ENCODE results near the gene RNF20. TPM values are rescaled to one million over a fixed set of nuclear protein-coding genes. Genes with fewer than 3 reads are reported as not detected.

Gene RNF20
- total RNA-seq, 4 donors from 2014 or later: 9.0 to 21.0 (median 13.9) TPM

DNA sequence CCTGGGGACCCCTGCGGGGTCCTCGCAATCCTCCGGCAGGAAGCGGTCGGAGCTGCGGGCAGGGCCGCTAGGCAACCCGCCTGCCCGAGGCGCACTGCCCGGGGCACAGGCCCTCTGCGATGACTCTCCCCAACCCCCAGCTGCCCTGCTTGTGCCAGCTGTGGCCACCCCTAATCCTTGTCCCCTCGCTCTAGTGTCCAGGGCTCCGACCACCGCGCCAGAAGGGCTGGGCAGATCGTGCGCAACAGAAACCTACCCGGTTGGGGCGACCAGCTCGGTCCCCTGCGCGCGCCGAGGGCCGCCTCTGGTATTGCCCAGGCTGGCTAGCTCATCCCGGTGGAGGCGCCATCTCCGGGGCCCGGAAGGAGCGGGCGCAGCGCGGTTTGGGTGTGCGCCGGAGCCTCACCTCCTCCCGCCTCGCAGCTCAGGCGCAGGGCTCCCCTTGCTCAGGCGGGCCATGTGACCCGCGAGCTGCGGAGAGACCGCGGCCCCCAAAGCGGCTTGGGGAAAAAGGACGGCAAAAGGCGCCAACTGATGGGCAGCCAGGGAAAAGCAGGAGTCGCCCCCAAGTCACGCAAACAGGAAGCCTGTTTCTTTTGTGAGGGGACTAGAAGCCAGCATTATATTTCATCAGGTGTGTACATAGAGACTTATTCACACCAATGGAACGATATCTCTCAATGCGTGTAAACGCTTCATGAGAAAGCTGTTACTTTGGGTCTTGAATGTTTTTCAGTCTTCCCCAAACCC, 46.8 kb upstream of the RNF20 start:
- in situ Hi-C loops (cut with MboI; ENCODE audit: low pct_ligation_motif_present in 1 of 4, low pct_unique_long_range_greater_than_20kb in 1 of 4, low sequenced_read_pairs in 3 of 4): no loop called here
- intact Hi-C loops (cut with DNase I; ENCODE audit: low total_unique reads): no loop called here
- 5% methylated on average over 50 of the region's 53 CpGs; no CpG with 5 or more reads in 1 of the 2 donors for WGBS, 2 donors (ENCODE audit: low coverage in 1 of 2)

DNA sequence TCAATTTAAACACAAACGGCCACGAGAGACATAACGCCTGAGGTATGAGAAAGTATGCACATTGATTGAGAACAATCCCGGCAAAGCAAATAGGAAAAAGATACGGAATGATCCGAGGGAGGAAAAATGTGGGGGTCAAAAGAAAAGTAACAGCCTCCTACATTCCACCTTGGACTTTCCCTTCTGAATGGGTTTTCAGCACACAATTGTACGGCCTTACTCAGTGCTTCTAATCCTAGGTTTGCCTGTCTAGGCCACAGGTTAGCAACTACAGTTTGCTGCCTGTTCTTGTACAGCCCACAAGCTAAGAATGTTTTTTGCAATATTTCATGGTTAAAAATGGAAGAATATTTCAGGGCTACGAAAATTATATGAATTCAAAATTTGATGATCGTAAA, 46.2 kb upstream of the RNF20 start:
- no peaks in the 10 kb centered on the region for H3K9me3 ChIP-seq
- intact Hi-C loops (cut with DNase I; ENCODE audit: low total_unique reads): no loop called here
- H3K27ac ChIP-seq: peak overlapping the region; percentile 90 to 95 (median 92)
- WGBS, 2 donors (ENCODE audit: low coverage in 1 of 2): 36 to 75% methylated on average over 2 to 9 of the region's 9 CpGs
- peaks cover 0 to 36% (median 9%) of the 10 kb centered on the region in 4 donors for H3K4me1 ChIP-seq
- H3K4me3 ChIP-seq: peak overlapping the region in 3 of 4 donors; percentile 59 to 84 (median 65)
- no peaks in the 10 kb centered on the region for H3K36me3 ChIP-seq
- no peak for TF ChIP-seq POLR2AphosphoS5 (IDR thresholded peaks at IDR 0.05)
- peaks cover 10% of the 10 kb centered on the region for H3K27me3 ChIP-seq
- DNase-seq: no peak
- in situ Hi-C loops (cut with MboI; ENCODE audit: low pct_ligation_motif_present in 1 of 4, low pct_unique_long_range_greater_than_20kb in 1 of 4, low sequenced_read_pairs in 3 of 4): no loop called here

More for the DNA sequence above, 46.8 kb upstream of the RNF20 start:
- peak; percentile 68 for DNase-seq
- Histone ChIP-seq H3K27ac (peak overlapping the region; percentile 90 to 95 (median 92)), H3K36me3 (no peaks in the 10 kb centered on the region), H3K4me1 (peaks cover 0 to 41% (median 12%) of the 10 kb centered on the region in 4 donors), H3K4me3 (peak overlapping the region; percentile 59 to 84 (median 70)), H3K9me3 (no peaks in the 10 kb centered on the region), H3K27me3 (peaks cover 10% of the 10 kb centered on the region)
- TF ChIP-seq, protein P1, sequence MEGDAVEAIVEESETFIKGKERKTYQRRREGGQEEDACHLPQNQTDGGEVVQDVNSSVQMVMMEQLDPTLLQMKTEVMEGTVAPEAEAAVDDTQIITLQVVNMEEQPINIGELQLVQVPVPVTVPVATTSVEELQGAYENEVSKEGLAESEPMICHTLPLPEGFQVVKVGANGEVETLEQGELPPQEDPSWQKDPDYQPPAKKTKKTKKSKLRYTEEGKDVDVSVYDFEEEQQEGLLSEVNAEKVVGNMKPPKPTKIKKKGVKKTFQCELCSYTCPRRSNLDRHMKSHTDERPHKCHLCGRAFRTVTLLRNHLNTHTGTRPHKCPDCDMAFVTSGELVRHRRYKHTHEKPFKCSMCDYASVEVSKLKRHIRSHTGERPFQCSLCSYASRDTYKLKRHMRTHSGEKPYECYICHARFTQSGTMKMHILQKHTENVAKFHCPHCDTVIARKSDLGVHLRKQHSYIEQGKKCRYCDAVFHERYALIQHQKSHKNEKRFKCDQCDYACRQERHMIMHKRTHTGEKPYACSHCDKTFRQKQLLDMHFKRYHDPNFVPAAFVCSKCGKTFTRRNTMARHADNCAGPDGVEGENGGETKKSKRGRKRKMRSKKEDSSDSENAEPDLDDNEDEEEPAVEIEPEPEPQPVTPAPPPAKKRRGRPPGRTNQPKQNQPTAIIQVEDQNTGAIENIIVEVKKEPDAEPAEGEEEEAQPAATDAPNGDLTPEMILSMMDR (IDR thresholded peaks at IDR 0.05): peak in 2 of 5 experiments; percentile 23 to 33
- TF ChIP-seq POLR2AphosphoS5 (IDR thresholded peaks at IDR 0.05) (peak; percentile 50 to 72 (median 52)), POLR2A (IDR thresholded peaks at IDR 0.05) (peak; percentile 62), EP300 (IDR thresholded peaks at IDR 0.05; ENCODE audit: low read depth) (no peak)

DNA sequence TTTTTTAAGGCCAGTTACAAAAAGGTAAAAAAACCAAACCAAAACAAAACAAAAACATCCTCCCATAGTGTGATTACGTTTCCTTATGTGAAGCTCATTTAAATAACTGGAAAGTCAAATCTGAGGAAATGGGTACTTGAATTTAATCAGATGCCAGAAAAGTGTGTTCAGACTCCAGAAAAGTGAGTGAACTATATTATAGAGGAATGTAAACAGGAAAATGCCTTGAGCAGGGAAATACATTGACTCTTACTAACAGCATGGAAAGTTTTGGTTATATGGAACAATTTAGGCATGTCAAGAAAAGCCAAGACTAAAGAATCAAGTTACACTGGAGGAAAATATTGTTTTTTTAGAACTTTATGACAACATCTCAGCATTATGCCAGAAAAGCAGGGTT, 37.8 kb upstream of the RNF20 start:
- intact Hi-C loops (cut with DNase I; ENCODE audit: low total_unique reads) (no loop called here), in situ Hi-C loops (cut with MboI; ENCODE audit: low pct_ligation_motif_present in 1 of 4, low pct_unique_long_range_greater_than_20kb in 1 of 4, low sequenced_read_pairs in 3 of 4) (no loop called here)
- no peak overlapping the region for H3K27ac ChIP-seq
- H3K4me3 ChIP-seq: no peak overlapping the region
- 27 to 30% methylated on average over 1 of the region's 1 CpG for WGBS, 2 donors (ENCODE audit: low coverage in 1 of 2)
- H3K9me3 ChIP-seq: no peaks in the 10 kb centered on the region
- H3K36me3 ChIP-seq: no peaks in the 10 kb centered on the region
- DNase-seq: no peak
- no peaks in the 10 kb centered on the region for H3K27me3 ChIP-seq
- H3K4me1 ChIP-seq: no peaks in the 10 kb centered on the region
- TF ChIP-seq, protein P1 (IDR thresholded peaks at IDR 0.05): no peak
- TF ChIP-seq EP300 (IDR thresholded peaks at IDR 0.05; ENCODE audit: low read depth): no peak
- TF ChIP-seq POLR2A (IDR thresholded peaks at IDR 0.05): no peak
- TF ChIP-seq POLR2AphosphoS5 (IDR thresholded peaks at IDR 0.05): no peak

DNA sequence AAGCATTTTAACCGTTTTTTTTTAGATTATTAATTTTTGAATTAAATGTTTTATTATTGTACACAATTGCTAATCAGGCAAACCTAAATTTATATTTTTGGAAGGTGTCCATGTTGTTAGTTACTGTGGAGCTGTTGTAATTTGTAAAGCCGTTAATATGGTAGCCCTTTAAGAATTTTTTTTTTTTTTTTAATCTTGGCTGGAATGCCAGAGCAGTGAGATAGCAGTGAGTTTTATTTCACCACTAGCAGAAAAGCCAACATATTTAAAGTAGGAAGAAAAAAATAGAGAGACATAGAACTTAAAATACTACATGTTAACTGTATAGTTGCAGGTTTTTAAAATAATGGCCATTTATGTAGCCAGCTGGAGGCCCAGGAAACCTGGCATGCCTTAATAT, 35.3 kb upstream of the RNF20 start:
- no peaks in the 10 kb centered on the region for H3K27me3 ChIP-seq
- H3K36me3 ChIP-seq: no peaks in the 10 kb centered on the region
- no peaks in the 10 kb centered on the region for H3K9me3 ChIP-seq
- no peak overlapping the region for H3K4me3 ChIP-seq
- in situ Hi-C loops (cut with MboI; ENCODE audit: low pct_ligation_motif_present in 1 of 4, low pct_unique_long_range_greater_than_20kb in 1 of 4, low sequenced_read_pairs in 3 of 4) (no loop called here), intact Hi-C loops (cut with DNase I; ENCODE audit: low total_unique reads) (no loop called here)
- no peak for TF ChIP-seq EP300 (IDR thresholded peaks at IDR 0.05; ENCODE audit: low read depth)
- TF ChIP-seq POLR2A (IDR thresholded peaks at IDR 0.05): no peak
- no peak for TF ChIP-seq POLR2AphosphoS5 (IDR thresholded peaks at IDR 0.05)
- TF ChIP-seq, protein P1 (IDR thresholded peaks at IDR 0.05): no peak
- H3K27ac ChIP-seq: no peak overlapping the region
- H3K4me1 ChIP-seq: no peaks in the 10 kb centered on the region
- 56 to 58% methylated on average over 2 of the region's 2 CpGs for WGBS, 2 donors (ENCODE audit: low coverage in 1 of 2)
- no peak for DNase-seq
